Stimulated activated CD4-positive, alpha-beta T cell treated with anti-CD3 and anti-CD28 coated beads, TNF-alpha, amount 100 ng/mL, for 24 hours (primary cell): ENCODE data around the gene MFN2.
A peak's percentile ranks its signal among the peaks of the same experiment; 100 is the strongest.
"Not testable (repeated sequence)": the region's sequence is repeated elsewhere in the genome, so short reads cannot be mapped to it uniquely, and the experiment has no call there.

Experiments used
- DNase-seq, 3 experiments: peaks; one replicate each; pipeline ENCODE4 v3.0.0-alpha.2; 2020; ENCODE audit warnings: low read depth in 3 of 3

MFN2 gene

GRCh38 chr1:12022036-12022435, 41.8 kb downstream of the MFN2 start:
- DNase-seq, result no peak

- DNase-seq, result no peak
Measured at GRCh38 chr1:12026586-12026985, 46.3 kb downstream of the MFN2 start.

DNA sequence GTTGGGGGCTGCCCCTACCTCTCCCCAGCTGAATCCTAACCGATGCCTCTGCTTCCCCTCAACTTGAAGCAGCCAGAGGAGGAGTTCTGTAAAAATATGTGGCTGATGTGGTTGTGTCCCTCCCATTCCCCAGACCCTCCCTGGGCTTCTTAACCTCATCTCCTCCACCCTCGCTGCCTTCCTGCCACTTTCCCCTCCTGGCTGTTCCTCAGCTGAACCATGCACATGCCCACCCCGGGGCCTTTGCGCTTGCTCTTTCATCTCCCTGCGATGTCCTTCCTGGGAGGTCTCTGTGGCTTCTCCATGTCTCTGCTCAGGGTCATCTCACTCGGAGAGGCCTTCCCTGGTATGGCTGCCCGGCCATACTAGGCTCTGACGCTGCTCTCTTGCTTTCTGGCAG, 48.0 kb downstream of the MFN2 start:
- no peak for DNase-seq

- no peak for DNase-seq
Measured at GRCh38 chr1:12028957-12029511, 48.8 kb downstream of the MFN2 start.

GRCh38 chr1:12029720-12030339, 49.6 kb downstream of the MFN2 start:
- no peak for DNase-seq

- no peak for DNase-seq
Measured at GRCh38 chr1:12031039-12031980, 51.1 kb downstream of the MFN2 start.

GRCh38 chr1:12032161-12032621, 51.9 kb downstream of the MFN2 start:
- no peak for DNase-seq

GRCh38 chr1:12033441-12033840, 53.2 kb downstream of the MFN2 start:
- not testable (repeated sequence) for DNase-seq

DNA sequence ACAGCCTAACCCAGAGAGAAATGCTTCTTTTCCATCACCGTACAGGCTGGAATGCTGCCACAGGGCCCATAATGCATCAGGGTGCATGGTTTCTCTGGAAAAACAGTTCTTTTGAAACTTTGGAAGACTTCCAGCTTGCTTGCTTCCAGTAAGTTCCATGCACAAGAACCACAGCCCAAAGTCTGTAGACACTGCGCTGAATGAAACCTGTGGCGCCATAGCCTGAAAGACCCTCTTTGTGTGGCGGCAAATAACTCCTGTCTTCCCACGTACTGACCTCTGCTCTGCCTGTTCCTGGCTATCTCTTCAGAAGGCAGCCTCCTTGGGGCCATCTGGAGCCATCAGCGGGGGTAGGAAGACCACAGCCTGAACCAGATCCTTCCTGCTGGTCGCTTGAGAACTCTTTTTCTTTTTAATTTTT, 54.1 kb downstream of the MFN2 start:
- no peak for DNase-seq

DNA sequence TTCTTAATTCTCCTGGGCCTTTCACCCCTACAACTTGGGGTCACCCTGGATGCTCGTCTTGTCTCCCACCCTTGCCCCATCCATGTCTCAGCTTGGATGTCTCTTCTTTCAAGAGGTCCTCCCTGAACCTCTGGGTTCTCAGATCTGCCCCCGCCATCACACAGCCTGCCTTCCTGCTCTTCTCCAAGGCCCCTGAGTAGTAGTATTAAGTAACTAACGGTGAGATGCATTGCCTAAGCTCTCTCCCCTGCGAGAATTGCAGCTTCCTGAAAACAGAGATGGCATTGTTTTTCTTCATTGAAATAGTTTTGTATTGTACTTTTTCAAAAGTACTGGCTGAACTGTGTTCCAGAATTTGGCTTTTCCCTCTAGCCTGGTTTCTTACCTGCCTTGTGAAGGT, 55.1 kb downstream of the MFN2 start:
- DNase-seq, result no peak

DNA sequence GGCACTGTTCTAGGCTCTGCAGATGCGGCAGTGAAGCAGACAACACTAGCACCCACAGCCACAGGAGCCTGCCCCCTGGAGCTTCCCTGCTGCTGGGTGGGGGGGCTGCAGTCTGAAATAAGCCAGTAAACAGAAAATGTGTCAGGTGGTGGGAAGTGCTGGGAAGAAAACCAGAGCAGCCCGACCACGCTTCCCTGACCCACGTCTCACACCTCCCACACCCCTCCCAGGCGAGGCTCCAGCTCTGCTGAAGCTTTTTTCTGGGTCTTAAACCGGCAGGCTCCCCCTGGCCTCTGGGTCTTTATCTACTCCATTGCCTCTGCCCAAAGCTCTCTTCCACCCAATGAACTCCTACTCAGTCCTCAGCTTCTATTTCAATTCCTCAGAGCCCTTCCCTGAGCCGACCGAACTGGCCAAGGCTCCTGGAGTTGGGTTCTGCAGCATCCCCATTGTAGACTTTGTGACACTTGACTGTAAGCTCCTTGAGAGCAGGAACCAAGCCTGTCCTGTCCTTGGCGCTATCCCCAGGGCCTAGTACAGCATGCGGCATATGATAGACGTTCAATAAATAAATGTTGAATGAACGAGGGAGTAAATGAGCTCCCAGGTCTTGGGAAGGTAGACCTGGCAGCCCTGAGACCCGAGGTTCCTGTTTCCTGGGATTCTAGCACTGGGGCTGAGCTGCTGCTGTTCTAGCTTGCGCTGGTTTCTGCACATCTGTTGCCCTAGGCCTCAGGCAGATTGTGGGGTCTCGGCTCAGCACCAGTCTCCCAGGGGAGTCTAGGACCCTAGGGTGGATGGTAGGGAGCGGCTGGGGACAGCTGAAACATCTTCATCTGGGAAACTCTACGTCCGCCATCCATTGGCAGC, 57.5 kb downstream of the MFN2 start:
- DNase-seq, result no peak

GRCh38 chr1:12038356-12039163, 58.3 kb downstream of the MFN2 start:
- no peak for DNase-seq

DNA sequence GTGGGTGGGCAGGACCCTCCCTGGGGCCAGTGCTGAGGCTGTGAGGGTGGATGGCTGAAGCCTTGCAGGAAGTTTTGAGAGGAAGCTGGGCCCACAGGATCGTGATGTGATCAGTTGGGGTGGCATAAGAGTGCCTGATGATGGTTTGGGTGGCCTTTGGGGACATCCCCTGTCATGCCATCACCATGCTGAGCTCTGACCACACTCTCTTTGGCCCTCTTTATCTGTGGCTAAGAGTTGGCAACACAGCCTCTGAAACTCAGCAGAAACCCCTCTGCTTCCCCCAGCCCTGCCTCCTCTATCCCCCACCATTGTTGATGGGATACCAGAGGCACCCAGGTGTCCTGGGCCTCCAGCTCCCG, 58.9 kb downstream of the MFN2 start:
- DNase-seq, result no peak

DNA sequence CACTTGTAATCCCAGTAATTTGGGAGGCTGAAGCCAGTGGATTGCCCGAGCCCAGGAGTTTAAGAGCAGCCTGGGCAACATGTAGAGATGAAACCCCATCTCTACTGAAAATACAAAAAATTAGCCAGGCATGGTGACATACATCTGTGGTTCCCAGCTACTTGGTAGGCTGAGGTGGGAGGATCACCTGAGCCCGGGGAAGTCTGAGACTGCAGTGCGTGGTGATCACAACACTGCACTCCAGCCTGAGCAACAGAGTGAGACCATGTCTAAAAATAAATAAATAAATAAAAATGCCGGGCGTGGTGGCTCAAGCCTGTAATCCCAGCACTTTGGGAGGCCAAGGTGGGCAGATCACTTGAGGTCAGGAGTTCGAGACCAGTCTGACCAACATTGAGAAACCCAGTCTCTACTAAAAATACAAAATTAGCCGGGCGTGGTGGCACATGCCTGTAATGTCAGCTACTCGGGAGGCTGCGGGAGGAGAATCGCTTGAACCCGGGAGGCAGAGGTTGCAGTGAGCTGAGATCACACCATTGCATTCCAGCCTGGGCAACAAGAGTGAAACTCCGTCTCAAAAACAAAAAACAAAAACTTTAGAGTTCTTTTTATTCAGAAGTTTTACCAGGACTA, 59.7 kb downstream of the MFN2 start:
- not testable (repeated sequence) for DNase-seq

DNA sequence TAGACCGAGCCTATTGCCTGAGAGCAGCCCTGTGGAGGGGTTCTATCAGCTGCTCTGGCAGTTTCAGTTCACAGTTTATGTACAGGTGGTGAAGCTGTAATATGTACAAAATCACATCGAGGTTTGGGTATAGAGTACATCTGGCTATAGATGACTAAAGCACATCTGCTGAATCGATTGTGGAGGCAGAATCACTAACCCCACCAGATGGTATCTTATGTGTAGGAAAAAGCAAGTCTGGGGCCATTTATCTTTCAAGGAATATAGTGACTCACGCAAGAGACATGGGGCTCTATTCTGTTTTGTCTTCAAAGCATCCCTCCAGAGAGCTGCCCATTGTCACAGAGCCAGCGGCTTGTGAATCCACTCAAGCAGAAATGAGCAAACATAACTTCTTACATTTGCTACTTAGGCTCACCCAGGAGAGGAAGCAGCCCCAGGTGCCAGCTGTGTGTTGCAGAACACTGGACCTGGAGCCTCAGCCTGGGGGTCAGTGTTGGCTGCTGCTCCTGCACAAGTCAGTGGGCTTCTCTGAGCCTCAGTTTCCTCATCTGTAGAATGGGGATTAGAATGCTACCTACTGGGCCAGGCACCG, 60.3 kb downstream of the MFN2 start:
- DNase-seq, result no peak

DNA sequence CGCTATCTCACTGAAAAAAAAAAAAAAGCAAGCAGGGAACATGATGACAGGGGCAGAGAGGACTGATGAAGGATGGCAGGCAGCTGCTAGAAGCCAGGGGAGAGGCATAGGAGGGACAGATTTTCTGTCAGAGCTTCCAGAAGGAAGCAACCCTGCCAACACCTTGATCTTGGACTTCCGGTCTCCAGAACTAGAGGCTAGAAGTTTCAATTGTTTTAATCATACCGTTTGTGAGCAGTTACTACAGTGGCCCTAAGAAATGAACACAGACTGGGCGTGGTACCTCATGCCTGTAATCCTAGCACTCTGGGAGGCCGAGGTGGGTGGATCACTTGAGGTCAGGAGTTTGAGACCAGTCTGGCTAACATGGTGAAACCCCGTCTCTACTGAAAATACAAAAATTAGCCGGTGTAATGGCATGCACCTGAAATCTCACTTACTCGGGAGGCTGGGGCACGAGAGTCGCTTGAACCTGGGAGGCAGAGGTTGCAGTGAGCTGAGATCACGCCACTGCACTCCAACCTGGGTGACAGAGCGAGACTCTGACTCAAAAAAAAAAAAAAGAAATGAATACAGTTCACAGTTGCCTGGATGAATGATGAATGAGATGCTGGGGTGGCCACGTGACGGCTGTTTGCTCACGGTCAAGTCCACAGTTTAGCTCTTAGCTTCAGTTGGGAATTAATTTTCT, 64.1 kb downstream of the MFN2 start:
- not testable (repeated sequence) for DNase-seq

DNA sequence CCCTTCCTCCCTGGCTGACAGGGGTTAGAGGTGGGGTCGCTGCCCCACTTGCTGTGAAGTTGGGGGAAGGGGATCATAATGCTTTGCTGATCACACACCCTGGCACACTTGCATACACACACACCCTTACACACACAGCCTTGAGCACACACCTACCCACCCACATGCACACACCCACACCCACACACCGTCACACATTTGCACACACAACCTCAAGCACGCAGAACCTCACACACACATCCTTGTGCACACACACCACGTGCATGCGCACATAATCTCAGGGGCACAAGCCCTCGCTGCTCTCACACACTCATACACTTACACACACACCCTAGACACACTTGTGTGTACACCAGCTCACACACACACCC, 66.5 kb downstream of the MFN2 start:
- no peak for DNase-seq

- DNase-seq, result peak; percentile 48 to 71 (median 49)
Measured at GRCh38 chr1:12047120-12047876, 67.1 kb downstream of the MFN2 start.

- DNase-seq, result no peak
Measured at GRCh38 chr1:12048372-12048771, 68.1 kb downstream of the MFN2 start.
